Fibroblast of mammary gland (primary cell): ENCODE data around the gene RGS8.

Experiments
- DNase-seq: peaks from one replicate; pipeline ENCODE4 v3.0.0-alpha.2; 2010; ENCODE audit warnings: low read depth
- H3K4me3 ChIP-seq: 2 replicates; pipeline ENCODE4 v1.5.1; 2011; ENCODE audit warnings: low read depth, mild to moderate bottlenecking, low read length, moderate library complexity; ENCODE audit not compliant: control insufficient read depth
- CTCF ChIP-seq: conservative IDR thresholded peaks from 2 replicates; pipeline ENCODE4 v1.5.1; 2011; ENCODE audit warnings: low read depth, low read length, inconsistent platforms; ENCODE audit not compliant: control insufficient read depth, insufficient read depth

RGS8 gene

GRCh38 chr1:182674346-182675246 lies 9.8 kb downstream of the RGS8 start:
- no peak for DNase-seq
- H3K4me3 ChIP-seq = no peak overlapping the region
- no peak for TF ChIP-seq CTCF

GRCh38 chr1:182672487-182672836 lies 11.9 kb downstream of the RGS8 start:
- no peak for DNase-seq
- no peak overlapping the region for H3K4me3 ChIP-seq
- TF ChIP-seq CTCF = no peak

GRCh38 chr1:182671750-182672486 lies 12.5 kb downstream of the RGS8 start:
- no peak for DNase-seq
- no peak for TF ChIP-seq CTCF
- H3K4me3 ChIP-seq = no peak overlapping the region

- no peak for DNase-seq
- TF ChIP-seq CTCF = no peak
- H3K4me3 ChIP-seq = no peak overlapping the region
Measured at GRCh38 chr1:182670032-182670749, 14.2 kb downstream of the RGS8 start.

GRCh38 chr1:182669266-182669665 lies 15.1 kb downstream of the RGS8 start:
- TF ChIP-seq CTCF = no peak
- H3K4me3 ChIP-seq = no peak overlapping the region
- no peak for DNase-seq

GRCh38 chr1:182668521-182669054 lies 15.8 kb downstream of the RGS8 start:
- H3K4me3 ChIP-seq = no peak overlapping the region
- TF ChIP-seq CTCF = no peak
- DNase-seq = no peak
